Activated naive CD4-positive, alpha-beta T cell treated with Interleukin-2 at 50 U/mL for 16 hours (primary cell): ENCODE measurements around the gene DIS3L2.

ENCODE experiments used
- DNase-seq: peaks from one replicate; pipeline ENCODE4 v3.0.0-alpha.2; 2020

DIS3L2 gene

GRCh38 chr2:232204457-232204931 is 243.0 kb downstream of the DIS3L2 start:
- no peak for DNase-seq

GRCh38 chr2:232207174-232207573 is 245.7 kb downstream of the DIS3L2 start:
- no peak for DNase-seq

GRCh38 chr2:232210306-232210705 is 248.8 kb downstream of the DIS3L2 start:
- DNase-seq, result no peak

DNA sequence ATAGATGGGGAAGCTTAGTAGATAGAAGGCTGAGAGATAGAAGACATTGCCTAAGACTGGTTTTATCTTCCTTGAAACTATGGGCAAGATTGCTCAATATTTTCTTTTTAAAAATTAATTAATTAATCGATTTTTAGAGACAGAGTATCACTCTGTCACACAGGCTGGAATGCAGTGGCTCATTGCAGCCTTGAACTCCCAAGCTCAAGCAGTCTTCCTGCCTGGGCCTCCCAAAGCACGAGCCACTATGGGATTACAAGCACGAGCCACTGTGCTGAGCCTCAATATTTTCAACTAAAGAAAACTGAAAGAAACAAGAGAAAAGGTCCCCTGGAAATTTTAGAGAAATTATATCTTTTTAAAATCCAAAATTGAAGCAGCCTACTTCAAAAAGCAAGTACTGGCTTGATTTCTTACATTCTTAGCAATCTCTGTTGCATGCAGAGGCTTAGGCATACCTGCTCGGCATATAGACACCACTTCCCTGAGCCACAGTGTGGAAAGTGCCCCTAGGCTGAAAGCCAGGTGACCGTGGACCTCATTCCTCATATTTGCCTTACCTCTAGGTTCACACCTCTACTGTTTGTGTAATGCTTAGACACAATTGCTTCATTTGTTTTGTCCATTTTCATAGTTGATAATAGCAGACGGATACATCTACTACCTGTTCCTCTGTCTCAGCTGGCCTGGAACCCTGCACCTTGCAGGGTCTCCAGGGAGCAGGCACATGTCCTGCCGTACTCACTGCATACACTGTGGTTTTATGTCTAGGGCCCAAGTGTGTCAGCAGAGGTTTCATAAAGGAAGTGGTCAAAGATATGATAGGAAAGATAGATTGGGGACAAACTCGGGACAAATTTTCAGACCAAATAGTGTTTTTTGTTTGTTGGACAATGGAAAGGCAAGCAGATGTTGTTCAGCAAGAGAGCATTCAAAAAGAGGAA is 250.5 kb downstream of the DIS3L2 start:
- no peak for DNase-seq

GRCh38 chr2:232213176-232213575 is 251.7 kb downstream of the DIS3L2 start:
- no peak for DNase-seq

DNA sequence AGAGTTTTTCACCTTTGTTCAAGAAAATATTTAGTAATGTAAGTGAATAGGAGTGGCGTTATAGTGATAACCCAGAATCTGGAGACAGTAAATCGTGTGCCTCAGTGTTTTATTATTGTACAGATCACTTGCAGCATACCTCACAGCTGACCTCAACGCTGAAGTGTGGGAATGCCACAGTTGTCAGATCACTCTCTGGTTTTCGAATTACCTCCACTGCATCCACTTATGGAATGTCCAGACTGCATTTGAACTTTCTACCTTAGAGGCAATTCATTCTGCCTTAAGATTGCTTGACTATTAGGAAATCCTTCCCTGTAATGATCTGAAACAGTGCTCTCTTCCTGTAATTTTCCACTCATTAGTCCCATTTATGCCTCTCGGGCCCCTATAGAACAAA is 252.5 kb downstream of the DIS3L2 start:
- DNase-seq, result no peak

GRCh38 chr2:232216028-232216427 is 254.5 kb downstream of the DIS3L2 start:
- DNase-seq, result no peak

- DNase-seq, result no peak
Measured at GRCh38 chr2:232218778-232219495, 257.4 kb downstream of the DIS3L2 start.

- DNase-seq, result no peak
Measured at GRCh38 chr2:232219496-232219870, 258.0 kb downstream of the DIS3L2 start.

DNA sequence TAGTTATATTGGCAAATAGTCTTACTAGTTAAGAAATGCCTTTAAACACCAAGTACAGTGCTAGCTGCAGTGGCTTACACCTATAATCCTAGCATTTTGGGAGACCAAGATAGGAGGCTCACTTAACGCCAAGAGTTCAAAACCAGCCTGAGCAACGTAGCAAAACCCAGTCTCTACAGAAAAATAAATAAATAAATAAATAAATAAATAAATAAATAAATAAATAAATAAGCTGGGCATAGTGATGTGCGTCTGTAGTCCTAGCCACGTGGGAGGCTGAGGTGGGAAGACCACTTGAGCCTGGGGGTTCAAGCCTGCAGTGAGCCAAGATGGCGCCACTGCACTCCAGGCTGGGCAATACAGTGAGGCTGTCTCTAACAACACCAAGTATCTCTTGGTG is 258.4 kb downstream of the DIS3L2 start:
- DNase-seq, result no peak

DNA sequence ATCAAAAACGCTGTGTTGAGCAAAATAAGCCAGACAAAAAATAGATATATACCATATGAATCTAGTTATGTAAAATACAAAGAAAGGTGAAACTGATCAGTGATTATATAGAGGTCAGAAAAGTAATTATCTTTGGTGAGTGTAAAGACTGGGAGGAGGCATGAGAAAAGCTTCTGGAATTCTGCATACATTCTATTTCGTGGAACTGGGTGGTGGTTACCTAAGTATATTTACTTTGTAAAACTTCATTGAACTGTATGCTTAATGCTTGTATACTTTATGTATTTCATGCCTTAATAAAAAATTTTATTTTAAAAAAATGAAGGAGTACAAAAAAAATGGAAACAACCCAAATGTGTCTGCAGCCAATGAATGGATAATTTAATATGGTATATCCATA is 263.9 kb downstream of the DIS3L2 start:
- no peak for DNase-seq

- DNase-seq, result no peak
Measured at GRCh38 chr2:232225895-232226294, 264.4 kb downstream of the DIS3L2 start.

DNA sequence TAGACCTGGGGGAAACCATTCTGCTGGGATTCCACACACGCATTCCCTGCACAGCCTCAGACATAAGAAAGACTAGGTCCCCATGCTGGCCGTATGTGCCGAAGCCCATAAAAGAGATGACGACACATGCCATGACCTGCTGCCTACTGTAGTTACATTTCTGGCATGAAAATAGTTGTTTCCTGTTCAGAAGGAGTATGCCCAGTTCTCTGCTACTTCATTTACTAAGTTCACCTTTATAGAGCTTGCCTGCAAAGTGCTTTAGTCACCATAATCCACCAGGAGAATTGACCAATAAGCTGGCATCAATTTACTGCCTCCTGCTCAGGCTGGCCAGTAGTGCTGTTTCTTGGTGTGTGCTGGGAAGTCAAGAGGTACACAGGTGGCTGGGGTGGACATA is 266.8 kb downstream of the DIS3L2 start:
- no peak for DNase-seq

GRCh38 chr2:232228971-232229894 is 267.7 kb downstream of the DIS3L2 start:
- no peak for DNase-seq

- DNase-seq, result no peak
Measured at GRCh38 chr2:232229911-232230310, 268.4 kb downstream of the DIS3L2 start.

DNA sequence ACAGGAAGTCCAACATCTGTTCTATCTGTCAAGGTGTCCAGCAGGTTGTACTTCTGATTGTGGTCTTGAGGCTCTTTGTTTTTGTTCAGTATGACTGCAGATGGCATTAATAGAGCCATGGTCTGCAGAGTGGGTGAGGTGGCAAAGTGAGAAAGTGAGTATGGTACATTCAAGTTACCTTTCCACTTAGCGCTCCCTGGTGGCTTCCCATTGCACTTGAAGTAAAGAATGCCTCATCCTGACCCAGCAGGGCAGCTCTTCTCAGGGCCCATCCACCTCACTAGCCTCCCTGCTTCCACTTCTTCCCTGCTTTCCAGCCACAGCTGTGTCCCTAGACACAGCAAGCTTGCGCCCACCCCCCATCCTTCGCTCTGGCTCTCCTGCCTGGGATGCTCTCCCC is 269.0 kb downstream of the DIS3L2 start:
- no peak for DNase-seq

DNA sequence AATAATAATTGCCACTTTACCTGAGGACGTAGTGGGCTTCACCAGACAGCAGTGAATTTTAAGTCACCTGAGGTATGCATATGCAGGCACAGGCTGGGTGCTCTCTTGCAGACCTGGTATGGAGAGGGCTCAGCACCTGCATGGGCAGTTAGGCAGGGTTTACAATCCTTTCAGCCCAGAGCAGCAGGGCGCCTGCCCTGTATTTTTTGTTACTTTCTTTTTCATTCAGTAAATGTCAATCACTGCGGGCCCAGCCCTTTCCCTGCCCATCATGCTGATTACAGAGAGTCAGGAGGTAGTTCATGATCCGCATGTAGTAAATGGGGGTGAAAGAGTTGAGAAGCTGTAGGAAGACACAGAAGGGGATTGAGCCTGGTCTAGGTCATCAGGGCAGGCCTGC is 270.0 kb downstream of the DIS3L2 start:
- DNase-seq, result no peak

DNA sequence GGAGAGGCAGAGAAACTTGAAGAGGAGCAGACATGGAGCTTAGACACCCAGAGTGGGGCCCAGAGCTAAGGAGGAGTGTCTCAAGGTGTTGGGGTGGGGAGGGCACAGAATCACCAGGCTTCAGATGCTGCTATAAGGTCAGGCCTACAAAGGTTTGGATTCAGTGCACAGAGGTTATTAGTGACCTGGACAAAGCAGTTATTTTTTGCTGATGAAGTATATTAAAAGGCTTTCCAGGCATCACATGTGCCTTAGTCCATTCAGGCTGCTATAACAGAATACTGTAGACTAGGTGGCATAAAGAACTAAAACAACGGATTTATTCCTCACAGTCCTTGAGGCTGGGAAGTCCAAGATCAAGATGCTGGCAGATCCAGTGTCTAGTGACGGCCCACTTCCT is 271.4 kb downstream of the DIS3L2 start:
- DNase-seq, result no peak

DNA sequence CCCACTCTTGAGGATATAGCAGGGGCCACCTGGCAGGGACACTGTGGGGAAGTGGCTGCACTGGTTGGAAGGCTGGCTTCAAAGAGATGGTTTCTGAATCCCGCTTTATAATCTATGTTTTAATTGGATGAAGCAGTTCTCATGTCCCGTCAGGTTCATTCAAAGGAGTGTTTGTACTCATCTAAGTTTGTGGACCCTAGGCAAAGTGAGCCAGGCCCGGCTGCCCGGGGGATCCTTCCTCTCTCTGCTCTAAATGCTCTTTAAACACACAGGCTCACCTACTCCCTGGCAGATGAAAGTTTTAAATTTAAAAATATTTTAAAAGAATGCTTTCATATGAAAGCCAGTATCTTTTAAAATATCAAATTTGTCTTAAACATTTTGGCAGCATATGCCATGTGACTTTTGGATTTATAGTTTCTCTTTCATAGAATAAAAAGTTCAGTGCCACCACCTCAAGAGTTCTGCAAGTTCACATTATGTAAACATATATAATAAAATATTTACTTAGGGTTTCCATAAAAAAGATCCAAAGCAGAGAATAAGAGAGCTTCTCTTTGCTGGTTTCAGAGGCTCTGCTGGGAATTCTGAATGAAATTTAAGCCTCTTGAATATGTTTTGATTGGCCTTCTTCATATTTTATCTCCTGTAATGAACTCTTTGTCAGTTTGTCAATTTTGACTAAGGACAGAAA is 273.6 kb downstream of the DIS3L2 start:
- no peak for DNase-seq

GRCh38 chr2:232235716-232236115 is 274.2 kb downstream of the DIS3L2 start:
- DNase-seq, result no peak

- DNase-seq, result no peak
Measured at GRCh38 chr2:232236200-232236599, 274.7 kb downstream of the DIS3L2 start.

DNA sequence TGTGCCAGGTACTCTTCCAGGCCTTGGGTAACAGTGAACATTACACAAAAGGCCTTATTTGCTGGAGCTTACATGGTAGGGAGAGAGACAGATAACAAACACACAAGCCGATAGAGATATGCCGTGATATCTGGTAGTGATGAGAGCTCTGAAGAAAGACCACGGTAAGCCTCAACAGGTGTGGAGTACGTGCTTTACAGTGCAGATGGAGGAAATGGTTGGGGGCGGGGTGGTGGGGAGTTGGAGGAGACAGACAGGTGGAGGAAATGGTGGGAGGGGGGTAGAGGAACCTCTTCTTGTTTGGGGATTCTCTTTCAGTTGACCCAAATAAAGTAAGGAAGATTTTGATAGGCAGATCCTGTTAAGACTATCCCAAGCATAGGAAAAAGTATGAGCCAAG is 276.0 kb downstream of the DIS3L2 start:
- DNase-seq, result no peak
